Measurements from ENCODE around the gene MED16.

- TF ChIP-seq POLR2A (IDR thresholded peaks at IDR 0.05; ENCODE audit: low read depth, low read length) = no peak
- no peak for TF ChIP-seq POLR2AphosphoS5 (IDR thresholded peaks at IDR 0.05; ENCODE audit: low read depth, low read length)
Measured at GRCh38 chr19:931860-932647, 39.1 kb upstream of the MED16 start.

All from GM12891 (cell line).